K562 (cell line): ENCODE data around the gene IP6K2.

ENCODE experiments used
- CCAR2 ChIP-seq: fragments of 200-400 bp; formaldehyde crosslinking; IDR thresholded peaks from 2 replicates; pipeline ENCODE4 v1.6.1; 2017; ENCODE audit warnings: mild to moderate bottlenecking, low read depth, low read length
- CHD2 ChIP-seq: IDR thresholded peaks from 2 replicates; pipeline ENCODE4 v1.6.1; 2011; ENCODE audit warnings: low read depth, low read length
- HDGF ChIP-seq: fragments of 450-650 bp; IDR thresholded peaks from 2 replicates; pipeline ENCODE4 v1.6.1; 2016
- JUNB ChIP-seq: fragments of 450-650 bp; formaldehyde crosslinking; conservative IDR thresholded peaks from 2 replicates; pipeline ENCODE4 v1.4.0; 2020; ENCODE audit warnings: mild to moderate bottlenecking
- NFRKB ChIP-seq: fragments of 450-650 bp; IDR thresholded peaks from 2 replicates; pipeline ENCODE4 v1.6.1; 2016; ENCODE audit warnings: low read depth
- NR4A1 ChIP-seq, 2 experiments: fragments of 250-450 bp in 1 of 2; fragments of 450-650 bp in 1 of 2; sonication (Bioruptor Pico) in 1 of 2; IDR thresholded peaks; 2 replicates each; pipeline versions ENCODE4 v1.4.0 to v1.6.1; 2016 to 2020; ENCODE audit warnings: mild to moderate bottlenecking in 2 of 2, missing compliant biosample characterization in 1 of 2, missing genetic modification characterization in 1 of 2, moderate library complexity in 1 of 2
- POLR2A ChIP-seq: fragments of 450-650 bp; conservative IDR thresholded peaks from 2 replicates; pipeline ENCODE4 v1.6.1; 2016
- RUNX1 ChIP-seq: sonication (generic); IDR thresholded peaks from 2 replicates; pipeline ENCODE4 v1.6.1; 2016; ENCODE audit warnings: antibody characterized with exemption, low read depth
- ZC3H8 ChIP-seq: fragments of 450-650 bp; IDR thresholded peaks from 2 replicates; pipeline ENCODE4 v1.6.1; 2017
- ZNF785 ChIP-seq: fragments of 250-450 bp; sonication (Bioruptor Pico); IDR thresholded peaks from 2 replicates; pipeline ENCODE4 v1.4.0; 2020; ENCODE audit warnings: mild to moderate bottlenecking
- ZZZ3 ChIP-seq: fragments of 450-650 bp; IDR thresholded peaks from 2 replicates; pipeline ENCODE4 v1.6.1; 2016; ENCODE audit warnings: antibody characterized with exemption, mild to moderate bottlenecking, moderate library complexity
- TF ChIP-seq, protein P1 (sequence below), 3 experiments: IDR thresholded peaks in 2 of 3; conservative IDR thresholded peaks in 1 of 3; 2 replicates each; pipeline ENCODE4 v1.5.1; 2011 to 2012; ENCODE audit warnings: low read length in 3 of 3, mild to moderate bottlenecking in 3 of 3, control low read depth in 2 of 3, improper control_type of control experiment in 1 of 3, inconsistent platforms in 1 of 3, low read depth in 1 of 3, mixed read lengths in 1 of 3, moderate library complexity in 1 of 3; ENCODE audit not compliant: insufficient read depth in 2 of 3

DNA sequence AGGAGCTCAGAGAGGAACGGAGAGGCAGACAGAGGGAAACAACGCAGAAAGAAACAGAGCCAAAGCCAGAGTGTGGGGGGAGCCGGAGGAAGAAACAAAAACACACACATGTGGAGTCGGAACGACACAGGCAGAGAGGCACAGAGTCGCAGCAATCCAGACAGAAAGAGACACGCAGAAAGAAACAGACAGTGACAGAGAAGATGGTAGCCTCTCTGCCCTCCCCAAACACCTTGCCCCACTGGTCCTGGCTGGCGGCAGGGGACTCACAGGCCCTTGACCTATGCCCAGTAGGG is 33.0 kb downstream of the IP6K2 start:
- no peak for TF ChIP-seq ZZZ3
- no peak for TF ChIP-seq NR4A1 (CRISPR knock-in tag; IDR thresholded peaks at IDR 0.05)
- no peak for TF ChIP-seq NR4A1 (tag; IDR thresholded peaks at IDR 0.05)
- TF ChIP-seq, protein P1, sequence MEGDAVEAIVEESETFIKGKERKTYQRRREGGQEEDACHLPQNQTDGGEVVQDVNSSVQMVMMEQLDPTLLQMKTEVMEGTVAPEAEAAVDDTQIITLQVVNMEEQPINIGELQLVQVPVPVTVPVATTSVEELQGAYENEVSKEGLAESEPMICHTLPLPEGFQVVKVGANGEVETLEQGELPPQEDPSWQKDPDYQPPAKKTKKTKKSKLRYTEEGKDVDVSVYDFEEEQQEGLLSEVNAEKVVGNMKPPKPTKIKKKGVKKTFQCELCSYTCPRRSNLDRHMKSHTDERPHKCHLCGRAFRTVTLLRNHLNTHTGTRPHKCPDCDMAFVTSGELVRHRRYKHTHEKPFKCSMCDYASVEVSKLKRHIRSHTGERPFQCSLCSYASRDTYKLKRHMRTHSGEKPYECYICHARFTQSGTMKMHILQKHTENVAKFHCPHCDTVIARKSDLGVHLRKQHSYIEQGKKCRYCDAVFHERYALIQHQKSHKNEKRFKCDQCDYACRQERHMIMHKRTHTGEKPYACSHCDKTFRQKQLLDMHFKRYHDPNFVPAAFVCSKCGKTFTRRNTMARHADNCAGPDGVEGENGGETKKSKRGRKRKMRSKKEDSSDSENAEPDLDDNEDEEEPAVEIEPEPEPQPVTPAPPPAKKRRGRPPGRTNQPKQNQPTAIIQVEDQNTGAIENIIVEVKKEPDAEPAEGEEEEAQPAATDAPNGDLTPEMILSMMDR (IDR thresholded peaks at IDR 0.05 in 2 of 3, conservative IDR thresholded peaks at IDR 0.05 in 1 of 3; ENCODE audit: insufficient read depth in 2 of 3, low read depth in 1 of 3, low read length in 3 of 3) = no peak
- TF ChIP-seq NFRKB = no peak
- TF ChIP-seq ZNF785 (CRISPR knock-in tag) = no peak
- TF ChIP-seq RUNX1 = no peak
- no peak for TF ChIP-seq POLR2A
- no peak for TF ChIP-seq CCAR2
- no peak for TF ChIP-seq ZC3H8
- TF ChIP-seq CHD2 = no peak
- no peak for TF ChIP-seq JUNB (CRISPR knock-in tag)
- no peak for TF ChIP-seq HDGF
